Thyroid gland (tissue), 4 donors: ENCODE data around the gene WDR75. TPM values are rescaled to one million over a fixed set of nuclear protein-coding genes. Genes with fewer than 3 reads are reported as not detected.

Experiments used
- DNase-seq, 2 donors: peaks; one replicate each; pipeline ENCODE4 v3.0.0-alpha.2; 2019
- H3K27ac ChIP-seq, 3 donors: fragments of 200-600 bp; sonication (generic); 1 replicate in 2 of 3; 2 replicates in 1 of 3; pipeline ENCODE4 v1.5.1; 2016 to 2019; ENCODE audit warnings: mild to moderate bottlenecking in 1 of 3, moderate library complexity in 1 of 3
- H3K27me3 ChIP-seq: fragments of 200-600 bp; sonication (generic); one replicate; pipeline ENCODE4 v1.5.1; 2019
- H3K36me3 ChIP-seq, 2 donors: fragments of 200-600 bp; sonication (generic); one replicate each; pipeline ENCODE4 v1.5.1; 2016 to 2019
- H3K4me1 ChIP-seq, 2 donors: fragments of 200-600 bp; sonication (generic); one replicate each; pipeline ENCODE4 v1.5.1; 2017 to 2019
- H3K4me3 ChIP-seq, 3 donors: fragments of 200-600 bp; sonication (generic); replicated peaks in 1 of 3; 1 replicate in 2 of 3; 2 replicates in 1 of 3; pipeline ENCODE4 v1.5.1; 2016; ENCODE audit warnings: mild to moderate bottlenecking in 1 of 3
- H3K9me3 ChIP-seq: fragments of 200-600 bp; sonication (generic); one replicate; pipeline ENCODE4 v1.5.1; 2017
- CTCF ChIP-seq, 6 experiments: fragments of 200-600 bp in 3 of 6; fragments of 450-650 bp in 3 of 6; sonication (generic) in 3 of 6; IDR thresholded peaks; one replicate each; pipeline ENCODE4 v1.5.1; 2016 to 2019; ENCODE audit warnings: antibody characterized with exemption in 6 of 6, mild to moderate bottlenecking in 2 of 6, inconsistent platforms in 1 of 6, moderate library complexity in 1 of 6
- POLR2A ChIP-seq, 2 donors: fragments of 450-650 bp; IDR thresholded peaks; one replicate each; pipeline ENCODE4 v1.6.1; 2017; ENCODE audit warnings: antibody characterized with exemption in 2 of 2, mild to moderate bottlenecking in 2 of 2, moderate library complexity in 1 of 2
- WGBS, 2 donors: methylation state at CpG; one replicate each; pipeline ENCODE4 v1.1.5; 2017; 5-methylcytosine and 5-hydroxymethylcytosine counted together
- intact Hi-C: fragments of 100-400 bp; cut with DNase I; formaldehyde crosslinking; loops from one replicate; pipeline ENCODE4 v1.15.1; 2023
- total RNA-seq, 4 donors: library from RNA; depleted of rRNA; stranded (reverse); fragments of >200 nt; gene quantifications; one replicate each; pipeline ENCODE4 v1.2.3, GENCODE V29; 2016

WDR75 gene
- total RNA-seq, 4 donors from 2014 or later, result 23.0 to 75.2 (median 35.3) TPM

DNA sequence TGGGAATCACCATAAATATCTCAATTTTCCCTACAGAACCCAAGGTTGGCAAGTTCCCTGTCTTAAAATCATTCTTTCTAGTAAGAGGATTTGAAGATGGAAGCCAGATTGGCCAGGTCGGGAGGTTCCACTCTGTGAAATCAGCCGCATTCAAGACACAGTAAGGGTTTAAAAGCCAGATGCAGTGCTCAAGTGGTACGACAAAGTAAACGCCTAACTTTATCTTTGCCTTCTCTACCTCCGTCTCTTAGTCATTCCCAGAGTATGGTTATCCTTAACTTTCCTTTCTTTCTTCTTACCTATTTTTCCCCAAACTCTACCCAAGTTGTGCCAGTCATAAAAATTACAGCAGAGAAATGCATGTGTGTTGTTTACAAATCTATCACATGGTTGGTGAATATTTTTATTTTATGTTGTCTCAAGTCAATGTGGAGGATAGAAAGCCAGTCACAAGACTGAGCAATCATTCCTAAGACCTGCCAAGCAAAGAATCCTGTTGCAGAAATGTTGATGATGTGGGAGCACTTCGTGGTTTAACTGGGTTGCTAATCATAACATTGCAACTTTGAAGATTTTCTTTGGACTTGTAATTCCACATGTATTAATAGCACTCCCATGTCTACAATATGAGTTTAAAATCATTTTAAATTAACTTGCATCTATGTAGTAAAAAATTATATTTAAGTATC lies 76.7 kb downstream of the WDR75 start:
- H3K36me3 ChIP-seq, result no peaks in the 10 kb centered on the region
- DNase-seq, result no peak
- H3K27me3 ChIP-seq, result no peaks in the 10 kb centered on the region
- intact Hi-C loops, result no loop called here
- WGBS, 2 donors, result 51 to 59% methylated on average over 6 of the region's 6 CpGs
- TF ChIP-seq CTCF (IDR thresholded peaks at IDR 0.05) (no peak), POLR2A (IDR thresholded peaks at IDR 0.05) (no peak)
- H3K4me1 ChIP-seq, result peaks cover 9 to 10% of the 10 kb centered on the region in 2 donors
- no peak overlapping the region for H3K27ac ChIP-seq
- no peaks in the 10 kb centered on the region for H3K9me3 ChIP-seq
- no peak overlapping the region for H3K4me3 ChIP-seq

GRCh38 chr2:189519631-189520387 lies 78.5 kb downstream of the WDR75 start:
- no peak overlapping the region for H3K27ac ChIP-seq
- no peak for DNase-seq
- no peaks in the 10 kb centered on the region for H3K9me3 ChIP-seq
- intact Hi-C loops, result no loop called here
- no peaks in the 10 kb centered on the region for H3K36me3 ChIP-seq
- H3K4me3 ChIP-seq, result no peak overlapping the region
- peaks cover 9 to 15% of the 10 kb centered on the region in 2 donors for H3K4me1 ChIP-seq
- TF ChIP-seq POLR2A (IDR thresholded peaks at IDR 0.05) (no peak), CTCF (IDR thresholded peaks at IDR 0.05) (no peak)
- WGBS, 2 donors, result 75 to 80% methylated on average over 6 of the region's 6 CpGs
- no peaks in the 10 kb centered on the region for H3K27me3 ChIP-seq

- 95 to 100% methylated on average over 2 of the region's 2 CpGs for WGBS, 2 donors
- Histone ChIP-seq H3K27ac (peak overlapping the region in 2 of 3 donors; percentile 7 to 20), H3K36me3 (no peaks in the 10 kb centered on the region), H3K27me3 (no peaks in the 10 kb centered on the region), H3K4me3 (no peak overlapping the region), H3K4me1 (peaks cover 9 to 18% of the 10 kb centered on the region in 2 donors), H3K9me3 (no peaks in the 10 kb centered on the region)
- DNase-seq, result no peak
- intact Hi-C loops, result no loop called here
- TF ChIP-seq CTCF (IDR thresholded peaks at IDR 0.05) (no peak), POLR2A (IDR thresholded peaks at IDR 0.05) (no peak)
Measured at GRCh38 chr2:189521699-189522434, 80.6 kb downstream of the WDR75 start.

DNA sequence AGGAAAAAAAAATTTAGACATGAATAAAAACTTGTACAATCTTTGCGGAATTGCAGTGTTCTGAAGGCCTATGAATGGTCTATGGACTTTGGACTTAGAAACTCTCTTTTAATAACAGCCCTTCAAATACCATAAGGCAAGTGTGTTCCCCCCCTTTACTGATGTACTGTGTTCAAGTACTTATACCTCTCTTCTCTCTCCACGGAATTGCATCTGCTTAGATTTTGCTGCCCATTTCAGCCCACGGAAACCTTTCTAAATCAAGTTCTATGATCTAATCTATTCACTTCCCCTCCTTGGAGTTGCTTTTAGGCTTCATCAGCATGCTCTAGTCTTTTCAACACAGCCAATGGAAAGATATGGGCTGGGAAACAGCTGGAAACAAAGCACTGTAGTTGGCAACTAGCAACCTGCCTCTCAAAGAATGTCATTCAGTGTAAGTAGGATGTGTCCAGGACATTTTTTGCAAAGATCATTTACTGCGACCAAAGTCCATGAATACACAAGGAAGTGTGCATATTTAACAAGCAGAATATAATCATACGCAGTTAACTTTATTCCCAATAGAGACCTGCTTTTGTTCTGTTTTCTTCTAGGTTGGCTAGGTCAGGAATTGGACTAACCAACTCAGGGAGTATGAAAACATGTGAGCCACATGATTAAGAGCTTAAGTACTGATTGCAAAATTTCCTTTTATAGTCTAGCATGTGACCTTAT lies 81.3 kb downstream of the WDR75 start:
- Histone ChIP-seq H3K27me3 (no peaks in the 10 kb centered on the region), H3K4me1 (peaks cover 13 to 25% of the 10 kb centered on the region in 2 donors), H3K4me3 (no peak overlapping the region), H3K9me3 (no peaks in the 10 kb centered on the region), H3K36me3 (no peaks in the 10 kb centered on the region), H3K27ac (peak overlapping the region in 2 of 3 donors; percentile 7 to 20)
- TF ChIP-seq POLR2A (IDR thresholded peaks at IDR 0.05), result no peak
- TF ChIP-seq CTCF (IDR thresholded peaks at IDR 0.05), result no peak
- no peak for DNase-seq
- intact Hi-C loops, result no loop called here
- WGBS, 2 donors, result 70 to 72% methylated on average over 5 of the region's 5 CpGs
